Activated CD4-positive, alpha-beta T cell treated with anti-CD3 and anti-CD28 coated beads, Interleukin-2, Interleukin-6, amounts not matched to agents 100 ng/mL and 50 ng/mL, durations not matched to agents 16 hours and 8 hours (primary cell): ENCODE results near the gene OR4C45.
"Not testable (repeated sequence)": the region's sequence is repeated elsewhere in the genome, so short reads cannot be mapped to it uniquely, and the experiment has no call there.

Source experiments
- DNase-seq: peaks from one replicate; pipeline ENCODE4 v3.0.0-alpha.2; 2020

OR4C45 gene

DNA sequence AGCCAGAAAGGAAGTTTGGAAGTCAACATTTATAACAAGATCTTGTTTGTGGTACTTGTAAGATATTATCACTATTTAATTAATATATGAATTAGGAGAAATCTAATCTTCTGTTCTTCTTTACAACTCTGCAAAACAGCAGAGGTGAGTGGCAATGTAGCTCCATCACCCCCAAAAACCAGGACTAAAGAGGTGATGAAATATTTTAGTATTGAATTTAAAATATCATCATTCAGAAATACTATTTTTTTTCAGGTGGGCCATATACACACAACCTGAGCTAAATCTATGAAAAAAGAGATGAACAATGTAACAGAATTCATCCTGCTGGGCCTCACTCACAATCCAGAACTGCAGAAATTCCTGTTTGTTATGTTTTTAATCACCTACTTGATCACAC lies at the start of gene OR4C45:
Gene OR4C45, plus strand, starts transcription at position 301 of the 400 bp plus-strand sequence.
- no peak for DNase-seq

DNA sequence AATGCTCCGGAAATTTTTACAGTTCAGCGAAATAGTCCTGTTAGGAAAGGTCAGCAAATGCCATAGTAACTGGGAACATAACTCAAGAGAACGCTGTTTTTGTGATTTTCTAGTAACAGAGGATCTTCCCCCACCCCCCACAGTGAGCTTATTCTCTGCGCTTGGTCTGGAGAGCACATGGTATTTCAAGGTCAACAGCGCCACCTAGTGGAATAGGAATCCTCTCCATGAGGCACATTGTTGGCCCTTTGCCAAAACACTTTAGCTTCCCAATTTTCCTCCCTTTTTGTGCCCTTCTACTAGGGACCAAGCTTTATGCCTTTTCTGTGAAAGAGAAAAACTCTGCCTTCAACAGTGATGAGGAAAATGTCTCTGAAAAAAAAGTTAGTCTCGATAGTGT lies 37.1 kb upstream of the OR4C45 start:
- peak; percentile 70 for DNase-seq

DNA sequence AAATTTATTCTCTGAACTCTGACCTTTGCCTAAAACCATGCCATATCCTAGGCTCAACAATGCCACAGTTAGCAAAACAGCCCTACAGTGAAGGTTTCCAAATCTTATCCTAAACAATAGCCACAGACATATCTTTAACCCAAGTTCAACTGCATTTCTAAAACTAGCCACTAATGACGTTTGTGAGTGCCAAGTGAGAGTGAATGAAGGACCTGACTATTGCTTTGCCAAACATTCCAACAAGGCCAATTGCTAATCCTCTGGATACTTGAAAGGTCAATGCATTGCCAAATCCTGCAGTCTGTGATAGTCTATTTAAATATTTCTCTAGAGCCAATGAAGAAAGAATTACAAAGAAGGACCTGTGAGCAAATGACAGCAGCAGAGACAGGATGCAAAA lies 2.5 kb upstream of the OR4C45 start:
- DNase-seq: no peak

DNA sequence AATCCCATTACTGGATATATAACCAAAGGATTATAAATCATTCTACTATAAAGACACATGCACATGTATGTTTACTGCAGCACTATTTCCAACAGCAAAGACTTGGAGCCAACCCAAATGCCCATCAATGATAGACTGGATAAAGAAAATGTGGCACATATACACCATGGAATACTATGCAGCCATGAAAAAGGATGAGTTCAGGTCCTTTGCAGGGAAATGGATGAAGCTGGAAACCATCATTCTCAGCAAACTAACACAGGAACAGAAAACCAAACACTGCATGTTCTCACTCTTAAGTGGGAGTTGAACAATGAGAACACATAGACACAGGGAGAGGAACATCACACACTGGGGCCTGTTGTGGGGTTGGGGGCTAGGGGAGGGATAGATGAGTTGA lies 3.6 kb downstream of the OR4C45 start:
- DNase-seq: not testable (repeated sequence)

DNA sequence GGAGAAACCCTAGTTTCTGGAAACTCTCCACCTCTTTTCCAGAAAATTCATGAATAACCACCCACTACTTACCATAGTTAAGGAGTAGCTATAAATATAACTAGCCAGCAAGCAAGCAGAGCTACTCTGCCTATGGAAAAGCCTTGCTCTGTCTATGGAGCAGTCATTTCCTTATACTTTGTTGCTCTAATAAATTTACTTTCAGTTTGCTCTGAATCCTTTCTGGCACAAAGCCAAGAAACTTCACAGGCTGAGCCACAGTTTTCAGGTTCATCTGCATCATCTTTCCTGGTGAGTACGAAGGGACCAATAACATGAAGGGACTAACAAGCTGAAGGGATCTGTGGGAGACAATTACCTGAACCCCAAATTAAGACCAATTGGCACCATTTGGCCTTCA lies 4.6 kb downstream of the OR4C45 start:
- DNase-seq: no peak

DNA sequence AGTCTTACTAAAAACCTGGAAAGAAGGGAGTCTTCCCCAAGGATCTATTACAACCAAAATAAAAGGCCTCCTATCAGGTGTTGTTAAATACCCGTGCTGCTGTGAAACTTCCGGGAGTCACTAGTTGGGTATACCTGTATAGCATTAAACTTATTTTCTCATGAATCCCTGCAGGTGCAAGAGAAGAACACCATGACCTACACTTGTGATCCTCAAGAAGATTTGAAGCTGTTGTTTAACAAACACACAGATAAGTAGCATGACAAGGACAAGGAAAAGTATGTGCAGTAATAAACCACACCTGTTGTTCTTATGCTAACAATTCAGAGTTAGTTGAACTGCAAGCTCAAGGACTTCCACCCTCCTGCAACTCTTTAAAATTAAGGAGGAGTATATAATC lies 12.0 kb downstream of the OR4C45 start:
- DNase-seq: no peak

DNA sequence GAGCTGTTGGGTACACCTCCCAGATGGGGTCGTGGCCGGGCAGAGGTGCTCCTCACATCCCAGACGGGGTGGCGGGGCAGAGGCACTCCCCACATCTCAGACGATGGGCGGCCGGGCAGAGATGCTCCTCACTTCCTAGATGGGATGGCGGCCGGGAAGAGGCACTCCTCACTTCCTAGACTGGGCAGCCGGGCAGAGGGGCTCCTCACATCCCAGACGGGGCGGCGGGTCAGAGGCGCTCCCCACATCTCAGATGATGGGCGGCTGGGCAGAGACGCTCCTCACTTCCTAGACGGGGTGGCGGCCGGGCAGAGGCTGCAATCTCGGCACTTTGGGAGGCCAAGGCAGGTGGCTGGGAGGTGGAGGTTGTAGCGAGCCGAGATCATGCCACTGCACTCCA lies 30.4 kb downstream of the OR4C45 start:
- DNase-seq: not testable (repeated sequence)

DNA sequence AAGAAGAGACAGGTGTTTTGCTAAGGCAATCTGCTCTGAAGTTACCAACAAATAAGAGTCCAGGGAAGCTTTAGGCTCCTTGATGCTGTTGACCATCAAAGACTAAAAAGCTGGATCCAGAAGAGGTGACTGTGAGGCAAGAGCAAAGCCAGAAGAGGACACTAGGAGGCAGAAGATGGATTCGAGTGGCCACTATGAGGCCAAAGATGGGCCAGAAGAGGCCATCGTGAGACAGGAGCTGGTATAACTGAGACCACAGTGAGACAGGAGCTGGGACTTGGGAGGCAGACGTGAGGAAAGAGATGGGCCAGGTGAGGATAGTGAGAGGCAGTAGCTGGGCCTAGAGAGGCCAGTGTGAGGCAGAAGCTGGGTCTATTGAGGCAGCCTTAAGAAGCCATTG lies 37.7 kb downstream of the OR4C45 start:
- no peak for DNase-seq

DNA sequence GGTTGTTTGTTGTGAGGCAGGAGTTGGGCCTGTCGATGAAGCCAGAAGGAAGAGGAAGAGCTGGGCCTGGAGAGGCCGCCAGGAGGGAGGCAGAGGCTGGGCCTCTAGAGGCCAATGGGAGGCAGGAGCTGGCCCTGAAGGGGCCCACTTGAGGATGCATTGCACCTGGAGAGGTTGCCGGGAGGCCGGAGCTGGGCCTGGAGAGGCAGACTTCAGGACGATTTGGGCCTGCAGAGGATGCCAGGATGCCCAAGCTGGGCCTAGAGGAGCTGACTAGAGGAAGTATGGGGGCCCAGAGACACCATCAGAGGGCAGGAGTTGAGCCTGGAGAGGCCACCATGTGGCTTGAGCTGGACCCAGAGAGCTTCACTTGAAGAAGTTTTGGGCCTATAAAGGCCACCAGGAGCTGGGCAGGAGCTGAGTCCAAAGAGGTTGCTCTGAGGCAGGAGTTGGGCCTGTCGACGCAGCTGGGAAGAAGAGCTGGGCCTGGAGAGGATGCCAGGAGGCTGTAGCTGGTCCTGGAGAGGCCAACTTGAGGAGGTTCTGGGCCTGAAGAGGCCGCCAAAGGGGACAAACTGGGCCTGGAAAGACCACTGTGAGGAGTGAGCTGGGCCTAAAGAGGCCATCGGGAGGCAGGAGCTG lies 39.0 kb downstream of the OR4C45 start:
- no peak for DNase-seq

DNA sequence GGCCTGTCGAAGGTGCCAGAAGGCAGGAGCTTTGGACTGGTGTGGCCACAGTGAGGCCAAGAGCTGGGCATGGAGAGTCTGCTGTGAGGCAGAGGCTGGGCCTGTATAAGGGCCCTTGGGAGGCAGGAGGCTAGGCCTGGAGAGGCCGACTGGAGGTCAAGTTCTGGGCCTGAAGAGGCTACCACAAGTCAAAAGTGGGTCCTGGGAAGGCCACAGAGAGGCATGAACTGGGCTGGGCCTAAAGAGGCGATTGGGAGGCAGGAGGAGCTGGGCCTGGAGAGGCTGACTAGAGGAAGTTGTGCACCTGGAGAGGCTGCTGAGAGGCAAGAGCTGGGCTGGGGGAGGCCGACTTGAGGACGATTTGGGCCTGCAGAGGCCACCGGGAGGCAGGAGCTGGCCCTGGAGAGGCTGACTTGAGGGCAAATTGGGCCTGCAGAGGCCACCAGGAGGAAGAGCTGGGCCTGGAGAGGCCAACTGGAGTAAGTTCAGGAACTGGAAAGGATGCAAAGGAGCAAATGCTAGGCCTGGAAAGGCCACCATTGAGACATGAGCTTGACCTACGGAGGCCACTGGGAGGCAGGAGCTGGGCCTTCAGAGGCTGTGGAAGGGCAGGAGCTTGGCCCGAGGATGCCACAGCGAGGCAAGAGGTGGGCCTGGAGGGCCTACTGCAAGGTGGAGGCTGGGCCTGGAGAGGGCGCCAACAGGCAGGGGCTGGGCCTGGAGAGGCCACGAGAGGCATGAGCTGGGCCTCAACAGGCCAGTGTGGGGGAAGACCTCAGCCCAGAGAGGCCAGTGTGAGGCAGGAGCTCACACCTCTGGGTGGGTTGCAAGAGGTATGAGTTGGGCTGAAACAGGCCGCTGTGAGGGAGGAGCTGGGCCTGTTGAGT lies 39.8 kb downstream of the OR4C45 start:
- DNase-seq: no peak

DNA sequence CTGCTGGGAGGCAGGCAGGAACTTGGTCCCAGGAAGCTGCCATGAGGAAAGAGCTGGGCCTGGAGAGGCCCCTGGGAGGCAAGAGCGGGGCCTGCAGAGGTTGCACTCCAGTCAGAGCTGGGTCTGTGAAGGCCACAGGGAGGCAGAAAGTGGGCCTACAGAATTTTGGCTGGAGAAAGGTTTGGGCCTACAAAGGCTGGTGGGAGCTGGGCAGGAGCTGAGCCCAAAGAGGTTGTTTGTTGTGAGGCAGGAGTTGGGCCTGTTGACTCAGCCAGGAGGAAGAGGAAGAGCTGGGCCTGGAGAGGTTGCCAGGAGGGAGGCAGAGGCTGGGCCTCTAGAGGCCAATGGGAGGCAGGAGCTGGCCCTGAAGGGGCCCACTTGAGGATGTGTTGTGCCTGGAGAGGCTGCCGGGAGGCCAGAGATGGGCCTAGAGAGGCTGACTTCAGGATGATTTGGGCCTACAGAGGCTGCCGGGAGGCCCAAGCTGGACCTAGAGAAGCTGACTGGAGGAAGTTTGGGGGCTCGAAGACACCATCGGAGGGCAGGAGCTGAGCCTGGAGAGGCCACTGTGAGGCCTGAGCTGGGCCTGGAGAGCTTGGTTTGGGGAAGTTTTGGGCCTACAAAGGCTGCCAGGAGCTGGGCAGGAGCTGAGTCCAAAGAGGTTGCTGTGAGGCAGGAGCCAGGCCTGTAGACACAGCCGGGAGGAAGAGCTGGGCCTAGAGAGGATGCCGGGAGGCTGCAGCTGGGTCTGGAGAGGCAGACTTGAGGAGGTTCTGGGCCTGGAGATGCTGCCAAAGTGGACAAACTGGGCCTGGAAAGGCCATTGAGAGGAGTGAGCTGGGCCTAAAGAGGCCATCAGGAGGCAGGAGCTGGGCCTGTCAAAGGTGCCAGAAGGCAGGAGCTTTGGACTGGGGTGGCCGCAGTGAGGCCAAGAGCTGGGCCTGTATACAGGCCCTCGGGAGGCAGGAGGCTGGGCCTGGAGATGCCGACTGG lies 40.7 kb downstream of the OR4C45 start:
- DNase-seq: no peak

DNA sequence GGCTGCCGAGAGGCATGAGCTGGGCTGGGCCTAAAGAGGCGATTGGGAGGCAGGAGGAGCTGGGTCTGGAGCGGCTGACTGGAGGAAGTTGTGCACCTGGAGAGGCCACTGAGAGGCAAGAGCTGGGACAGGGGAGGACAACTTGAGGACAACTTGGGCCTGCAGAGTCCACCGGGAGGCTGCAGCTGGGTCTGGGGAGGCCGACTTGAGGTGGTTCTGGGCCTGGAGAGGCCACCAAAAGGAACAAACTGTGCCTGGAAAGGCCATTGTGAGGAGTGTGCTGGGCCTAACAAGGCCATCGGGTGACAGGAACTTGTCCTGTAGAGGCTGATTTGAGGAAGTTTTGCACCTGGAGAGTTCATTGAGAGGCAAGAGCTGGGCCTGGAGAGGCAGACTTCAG lies 41.5 kb downstream of the OR4C45 start:
- no peak for DNase-seq

DNA sequence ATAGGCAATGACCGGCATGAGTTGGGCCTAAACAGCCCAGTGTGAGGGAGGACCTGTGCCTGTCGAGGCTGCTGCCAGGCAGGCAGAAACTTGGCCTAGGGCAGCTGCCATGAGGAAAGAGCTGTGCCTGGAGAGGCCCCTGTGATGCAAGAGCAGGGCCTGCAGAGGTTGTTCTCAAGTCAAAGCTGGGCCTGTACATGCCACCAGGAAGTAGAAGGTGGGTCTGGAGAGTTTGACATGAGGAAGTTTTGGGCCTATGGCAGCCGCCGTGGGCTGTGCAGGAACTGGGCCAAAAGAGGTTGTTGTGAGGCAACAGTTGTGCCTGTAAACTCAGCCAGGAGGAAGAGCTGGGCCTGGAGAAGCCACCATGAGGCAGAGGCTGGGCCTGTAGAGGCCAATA lies 43.2 kb downstream of the OR4C45 start:
- no peak for DNase-seq

DNA sequence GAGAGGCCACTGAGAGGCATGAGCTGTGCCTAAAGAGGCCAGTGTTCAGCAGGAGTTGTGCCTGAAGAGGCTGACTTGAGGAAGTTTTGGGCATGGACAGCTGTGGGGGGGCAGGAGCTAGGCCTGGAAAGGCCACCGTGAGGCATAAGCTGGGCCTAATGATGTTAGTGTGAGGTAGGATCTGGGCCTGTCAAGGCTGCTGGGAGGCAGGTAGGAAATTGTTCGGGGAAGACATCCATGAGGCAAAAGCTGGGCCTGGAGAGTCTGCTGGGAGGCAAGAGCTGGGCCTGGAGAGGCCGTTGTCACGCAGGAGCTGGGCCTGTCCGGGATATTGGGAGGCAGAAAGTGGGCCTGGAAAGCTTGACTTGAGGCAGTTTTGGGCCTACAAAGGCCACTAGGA lies 44.9 kb downstream of the OR4C45 start:
- no peak for DNase-seq

DNA sequence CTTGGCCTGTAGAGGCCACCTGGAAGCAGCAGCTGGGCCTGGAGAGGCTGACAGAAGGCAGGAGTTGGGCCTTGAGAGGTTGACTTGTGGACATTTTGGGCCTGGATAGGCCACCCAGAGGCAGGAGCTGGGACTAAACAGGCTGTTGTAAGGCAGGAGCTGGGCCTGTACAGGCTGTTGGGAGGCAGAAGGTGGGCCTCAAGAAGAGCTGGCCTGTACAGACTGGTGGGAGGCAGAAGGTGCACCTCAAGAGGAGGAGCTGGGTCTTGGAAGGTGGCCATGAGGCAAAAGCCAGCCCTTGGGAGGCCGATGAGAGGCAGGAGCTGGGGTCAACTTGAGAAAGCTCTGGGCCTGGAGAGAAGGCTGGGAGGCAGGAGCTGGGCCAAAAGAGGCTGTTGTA lies 45.3 kb downstream of the OR4C45 start:
- no peak for DNase-seq

DNA sequence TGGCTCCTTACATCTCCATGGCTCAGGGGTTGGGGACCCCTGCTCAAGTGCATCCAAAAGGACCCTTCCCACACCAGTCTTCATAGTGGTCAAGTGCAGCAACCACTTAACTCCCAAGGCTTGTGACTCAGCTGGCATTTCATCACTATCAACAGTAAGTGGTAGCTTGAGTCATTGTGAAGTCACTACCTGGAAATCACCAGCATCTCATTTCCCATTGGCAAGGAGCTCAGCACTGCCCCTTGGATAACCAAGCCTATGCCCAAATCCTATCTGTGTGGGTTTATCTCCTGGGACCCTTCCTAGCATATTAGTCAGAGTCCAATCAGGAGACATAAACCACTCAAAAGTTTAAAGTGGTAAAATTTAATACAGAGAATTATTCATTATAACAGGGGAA lies 46.3 kb downstream of the OR4C45 start:
- DNase-seq: not testable (repeated sequence)

DNA sequence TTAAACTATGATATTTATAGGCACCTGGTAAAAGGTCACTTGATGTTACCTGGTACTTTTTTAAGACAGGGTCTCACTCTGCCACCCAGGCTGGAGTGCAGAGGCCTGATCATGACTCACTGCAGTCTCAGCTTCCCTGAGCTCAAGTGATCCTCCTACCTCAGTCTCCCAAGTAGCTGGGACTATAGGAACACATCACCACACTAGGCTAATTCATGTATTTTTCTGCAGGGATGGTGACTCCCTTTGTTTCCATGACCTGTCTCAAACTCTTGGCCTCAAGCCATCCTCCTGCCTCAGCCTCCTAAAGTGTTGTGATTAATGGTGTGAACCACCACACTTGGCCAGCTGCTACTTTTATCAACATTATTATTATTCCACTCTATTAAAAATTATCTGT lies 47.6 kb downstream of the OR4C45 start:
- no peak for DNase-seq
